AG10803 (cell line): ENCODE results near the gene MAP4.

Experiments
- DNase-seq: peaks from one replicate; pipeline ENCODE4 v3.0.0; 2010; ENCODE audit warnings: low read depth
- H3K4me3 ChIP-seq: 2 replicates; pipeline ENCODE4 v1.5.1; 2011; ENCODE audit warnings: mild to moderate bottlenecking, low read length, control low read depth
- TF ChIP-seq, protein P1 (sequence below): conservative IDR thresholded peaks from 2 replicates; pipeline ENCODE4 v1.5.1; 2011; ENCODE audit warnings: mild to moderate bottlenecking, low read length, control low read depth, inconsistent platforms

MAP4 gene

DNA sequence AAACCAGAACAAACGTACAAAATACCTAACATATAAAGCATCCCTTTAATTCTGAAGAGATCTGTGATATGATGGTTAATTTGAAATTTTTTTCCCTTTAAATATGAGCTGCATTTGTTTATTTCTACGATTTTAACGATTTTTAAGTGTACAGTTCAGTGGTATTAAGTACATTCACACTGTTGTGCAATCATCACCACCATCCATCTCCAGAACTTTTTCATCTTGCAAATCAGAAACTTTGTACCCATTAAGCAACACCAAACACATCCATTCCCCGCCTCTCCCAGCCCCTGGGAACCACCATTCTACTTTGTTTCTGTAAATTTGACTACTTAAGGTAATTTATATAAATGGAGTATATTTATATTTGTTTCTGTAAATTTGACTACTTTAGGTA lies 51.5 kb downstream of the MAP4 start:
- DNase-seq, result no peak
- H3K4me3 ChIP-seq, result no peak overlapping the region
- TF ChIP-seq, protein P1, sequence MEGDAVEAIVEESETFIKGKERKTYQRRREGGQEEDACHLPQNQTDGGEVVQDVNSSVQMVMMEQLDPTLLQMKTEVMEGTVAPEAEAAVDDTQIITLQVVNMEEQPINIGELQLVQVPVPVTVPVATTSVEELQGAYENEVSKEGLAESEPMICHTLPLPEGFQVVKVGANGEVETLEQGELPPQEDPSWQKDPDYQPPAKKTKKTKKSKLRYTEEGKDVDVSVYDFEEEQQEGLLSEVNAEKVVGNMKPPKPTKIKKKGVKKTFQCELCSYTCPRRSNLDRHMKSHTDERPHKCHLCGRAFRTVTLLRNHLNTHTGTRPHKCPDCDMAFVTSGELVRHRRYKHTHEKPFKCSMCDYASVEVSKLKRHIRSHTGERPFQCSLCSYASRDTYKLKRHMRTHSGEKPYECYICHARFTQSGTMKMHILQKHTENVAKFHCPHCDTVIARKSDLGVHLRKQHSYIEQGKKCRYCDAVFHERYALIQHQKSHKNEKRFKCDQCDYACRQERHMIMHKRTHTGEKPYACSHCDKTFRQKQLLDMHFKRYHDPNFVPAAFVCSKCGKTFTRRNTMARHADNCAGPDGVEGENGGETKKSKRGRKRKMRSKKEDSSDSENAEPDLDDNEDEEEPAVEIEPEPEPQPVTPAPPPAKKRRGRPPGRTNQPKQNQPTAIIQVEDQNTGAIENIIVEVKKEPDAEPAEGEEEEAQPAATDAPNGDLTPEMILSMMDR, result no peak

DNA sequence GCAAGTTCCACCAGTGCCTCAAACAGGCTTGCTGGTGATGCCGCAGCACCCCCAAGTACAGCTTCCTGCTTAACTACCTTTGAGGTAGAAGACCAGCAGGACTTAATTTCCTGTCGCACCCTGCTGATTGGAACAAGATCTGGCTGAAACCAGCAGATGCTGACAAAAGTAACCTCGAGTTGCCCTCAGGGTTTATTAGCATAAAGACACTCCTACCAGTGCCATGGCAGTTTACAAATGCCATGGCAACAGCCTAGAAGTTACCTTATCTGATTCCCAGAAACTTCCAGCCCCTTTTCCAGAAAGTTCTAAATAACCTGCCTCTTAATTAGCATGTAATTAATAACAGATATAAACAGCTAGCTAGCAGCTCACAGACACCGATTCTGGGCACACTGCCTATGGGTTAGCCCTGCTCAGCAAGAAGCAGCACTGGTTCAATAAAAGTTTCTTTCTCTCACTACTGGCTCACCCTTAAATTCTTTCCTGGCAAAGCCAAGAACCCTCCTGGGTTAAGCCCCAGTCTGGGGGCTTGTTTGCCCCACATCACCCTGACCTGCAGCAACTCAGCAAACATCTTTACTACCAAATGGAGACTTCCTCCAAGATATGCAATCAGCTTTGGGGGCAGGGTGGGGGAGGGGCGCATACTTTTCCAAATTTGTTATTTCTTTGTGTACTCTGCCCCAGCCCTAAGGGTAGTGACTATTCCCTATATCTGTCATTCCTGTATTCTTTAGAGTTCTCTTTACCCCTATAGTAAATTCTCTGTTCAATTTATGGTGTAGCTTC lies 54.2 kb downstream of the MAP4 start:
- H3K4me3 ChIP-seq, result no peak overlapping the region
- TF ChIP-seq, protein P1, result no peak
- peak; percentile 41 for DNase-seq

DNA sequence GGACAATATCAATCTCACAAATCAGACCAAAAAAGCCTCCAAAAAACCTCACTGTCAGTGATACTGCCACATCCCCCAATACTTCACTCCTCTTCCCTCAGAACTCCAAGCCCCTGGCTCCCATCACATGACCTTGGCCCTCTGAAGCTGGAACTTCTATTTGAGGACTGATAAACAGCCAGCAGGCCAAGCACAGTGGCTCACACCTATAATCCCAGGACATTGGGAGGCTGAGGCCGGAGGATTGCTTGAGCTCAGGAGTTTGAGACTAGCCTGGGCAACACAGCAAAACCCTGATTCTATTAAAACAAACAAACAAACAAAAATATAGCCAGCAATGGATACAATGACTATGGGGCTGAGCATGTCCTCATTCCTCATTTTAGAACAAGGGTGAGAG lies 55.2 kb downstream of the MAP4 start:
- no peak for DNase-seq
- TF ChIP-seq, protein P1, result no peak
- H3K4me3 ChIP-seq, result no peak overlapping the region

DNA sequence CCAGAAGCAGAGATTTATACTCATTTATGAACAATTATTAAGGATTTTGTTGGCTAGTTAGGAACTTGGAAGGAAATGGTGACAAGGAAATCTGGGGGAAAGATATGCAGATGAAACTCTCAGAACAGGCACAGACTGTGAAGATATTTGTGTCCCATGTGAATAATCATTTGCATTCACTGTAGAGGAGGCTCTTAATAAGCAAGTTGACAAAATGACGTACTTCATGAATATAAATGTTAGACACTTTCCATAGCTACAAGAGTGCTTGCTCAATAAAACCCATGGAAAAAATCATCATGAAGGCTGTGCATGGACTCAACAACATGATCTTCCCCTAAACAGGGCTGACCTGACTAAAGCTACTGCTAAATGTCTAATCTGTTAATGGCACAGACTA lies 59.7 kb downstream of the MAP4 start:
- no peak overlapping the region for H3K4me3 ChIP-seq
- no peak for DNase-seq
- TF ChIP-seq, protein P1, result no peak

DNA sequence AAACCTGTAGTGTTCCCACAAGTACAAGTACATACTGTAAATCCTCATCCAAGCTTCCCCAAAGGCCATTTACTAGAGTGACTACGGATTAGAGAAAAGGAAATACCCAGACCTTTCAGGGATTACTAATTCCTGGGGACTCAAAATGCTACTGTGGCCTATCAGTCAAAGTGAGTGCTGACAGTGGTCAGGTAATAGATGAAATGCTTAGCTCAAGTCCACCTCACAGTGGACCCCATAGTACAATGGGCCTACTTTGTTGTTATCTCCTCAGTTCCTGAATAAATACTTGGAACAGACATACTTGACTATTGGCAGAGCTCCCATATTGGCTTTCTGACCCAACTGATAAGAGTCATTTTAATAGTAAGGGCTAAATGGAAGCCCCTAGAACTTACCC lies 61.6 kb downstream of the MAP4 start:
- no peak for DNase-seq
- no peak overlapping the region for H3K4me3 ChIP-seq
- TF ChIP-seq, protein P1, result no peak

DNA sequence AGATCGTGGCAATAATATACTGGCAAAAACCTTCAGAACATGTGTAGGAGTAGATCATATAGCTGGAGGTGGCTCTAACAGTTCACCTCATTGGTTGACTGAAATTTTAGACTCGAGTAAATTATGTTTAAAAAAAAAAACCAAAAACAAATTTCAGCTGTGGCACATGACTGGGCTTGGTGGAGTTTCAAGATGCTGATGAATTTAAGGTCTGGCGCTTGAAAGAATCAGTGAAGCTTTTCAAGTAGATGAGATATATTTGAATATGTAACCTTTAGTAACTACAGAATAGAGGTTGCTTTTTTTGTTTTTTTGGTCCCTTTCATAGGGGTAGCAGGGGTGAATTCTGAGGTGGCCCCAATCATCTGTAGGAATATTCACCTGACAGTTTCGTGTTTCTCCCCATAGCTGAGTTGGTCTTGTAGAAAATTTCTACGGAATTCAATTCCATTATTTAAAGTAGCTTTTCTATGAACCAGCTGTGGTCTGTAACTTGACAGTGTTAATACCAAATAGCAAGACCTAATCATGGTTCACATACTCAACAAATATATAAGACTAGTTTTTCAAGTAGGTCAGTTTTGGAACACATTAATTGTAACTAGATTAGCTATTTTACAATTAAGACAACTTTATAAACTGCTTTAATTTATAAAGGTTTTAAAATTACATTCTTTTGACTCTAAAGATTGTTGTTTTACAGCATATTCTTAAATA lies 65.6 kb downstream of the MAP4 start:
- TF ChIP-seq, protein P1, result no peak
- no peak overlapping the region for H3K4me3 ChIP-seq
- no peak for DNase-seq

DNA sequence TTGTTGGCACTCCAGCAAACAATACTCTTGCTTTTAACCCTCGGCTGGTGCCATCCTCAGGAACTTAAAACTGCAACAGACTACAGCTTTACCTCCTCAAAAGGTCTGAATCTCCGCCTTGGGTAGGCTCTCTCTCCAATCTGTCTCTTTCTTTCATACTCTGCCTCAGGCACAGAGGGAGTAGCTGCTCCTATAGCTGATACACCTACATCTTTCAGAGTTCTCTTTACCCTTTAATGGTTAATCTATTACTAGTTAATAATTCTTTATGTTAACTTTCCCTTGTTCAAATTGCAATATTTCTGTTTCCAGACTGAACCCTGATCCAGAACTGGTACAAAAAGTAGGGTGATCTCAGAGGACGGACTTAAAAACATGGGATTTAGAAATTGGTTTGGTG lies 66.2 kb downstream of the MAP4 start:
- TF ChIP-seq, protein P1, result no peak
- DNase-seq, result no peak
- H3K4me3 ChIP-seq, result no peak overlapping the region
